Mesenteric fat pad (tissue), 1 donor: ENCODE data around the gene CCDC183. TPM values are rescaled to one million over a fixed set of nuclear protein-coding genes. Genes with fewer than 3 reads are reported as not detected.
"Not testable (repeated sequence)": the region's sequence is repeated elsewhere in the genome, so short reads cannot be mapped to it uniquely, and the experiment has no call there.

Experiments
- DNase-seq: peaks from one replicate; pipeline ENCODE4 v3.0.0-alpha.2; 2020; ENCODE audit warnings: low spot score
- total RNA-seq: library from RNA; stranded (reverse); fragmentation: NEBNext Ultra II Directional; extraction: Animal tissue kit (Norgen Biotek cat#: 25700); gene quantifications from one replicate; pipeline ENCODE4 v1.2.1, GENCODE V29; 2021
- donor health status: DM: yes; HTN: yes; CAD: no.

Gene CCDC183
- total RNA-seq, 1 donor from 2014 or later: 0.71 TPM

DNA sequence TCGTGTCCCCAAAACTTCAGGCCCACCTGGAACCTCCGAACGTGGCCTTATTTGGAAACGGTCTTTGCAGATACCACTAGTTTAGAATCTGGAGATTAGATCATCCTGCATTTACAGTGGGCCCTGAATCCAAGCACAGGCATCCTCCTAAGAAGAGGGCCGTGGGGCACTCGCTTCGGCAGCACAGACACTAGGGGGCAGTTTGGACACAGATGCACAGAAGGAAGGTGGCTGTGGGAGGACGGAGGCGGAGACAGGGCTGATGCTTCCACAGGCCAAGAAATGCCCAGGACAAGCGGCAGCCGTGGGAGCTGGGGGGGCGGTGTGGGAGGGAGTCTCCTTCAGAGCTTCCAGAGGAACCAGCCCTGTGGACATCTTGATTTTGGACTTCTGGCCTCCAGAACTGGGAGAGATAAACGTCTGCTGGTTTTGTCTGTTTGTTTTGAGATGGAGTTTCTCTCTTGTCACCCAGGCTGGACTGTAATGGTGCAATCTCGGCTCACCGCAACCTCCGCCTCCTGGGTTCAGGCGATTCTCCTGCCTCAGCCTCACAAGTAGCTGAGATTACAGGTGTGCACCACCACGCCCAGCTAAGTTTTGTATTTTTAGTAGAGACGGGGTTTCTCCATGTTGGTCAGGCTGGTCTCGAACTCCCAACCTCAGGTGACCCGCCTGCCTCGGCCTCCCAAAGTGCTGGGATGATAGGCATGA lies 35.1 kb upstream of the CCDC183 start:
- DNase-seq: not testable (repeated sequence)

DNA sequence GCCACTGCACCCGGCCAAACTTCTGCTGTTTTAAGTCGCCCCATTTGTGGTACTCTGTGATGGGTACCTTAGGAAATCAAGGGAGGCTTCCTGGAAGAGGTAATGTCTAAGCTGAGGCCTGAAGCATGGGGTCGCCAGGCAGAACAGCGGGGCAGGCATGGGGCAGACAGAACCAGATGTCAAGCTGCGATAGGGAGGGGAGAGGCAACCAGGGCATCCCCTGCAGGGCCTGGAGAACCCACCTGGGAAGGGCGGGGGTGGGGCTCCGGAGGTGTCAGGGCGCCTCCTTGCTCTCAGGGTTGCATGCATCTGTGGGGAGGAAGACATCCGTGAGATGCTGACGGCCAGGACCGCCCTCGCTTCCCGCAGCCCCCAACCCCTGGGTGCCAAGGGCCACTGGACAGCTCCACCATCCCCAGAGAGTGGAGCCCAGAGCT lies 34.6 kb upstream of the CCDC183 start:
- no peak for DNase-seq

DNA sequence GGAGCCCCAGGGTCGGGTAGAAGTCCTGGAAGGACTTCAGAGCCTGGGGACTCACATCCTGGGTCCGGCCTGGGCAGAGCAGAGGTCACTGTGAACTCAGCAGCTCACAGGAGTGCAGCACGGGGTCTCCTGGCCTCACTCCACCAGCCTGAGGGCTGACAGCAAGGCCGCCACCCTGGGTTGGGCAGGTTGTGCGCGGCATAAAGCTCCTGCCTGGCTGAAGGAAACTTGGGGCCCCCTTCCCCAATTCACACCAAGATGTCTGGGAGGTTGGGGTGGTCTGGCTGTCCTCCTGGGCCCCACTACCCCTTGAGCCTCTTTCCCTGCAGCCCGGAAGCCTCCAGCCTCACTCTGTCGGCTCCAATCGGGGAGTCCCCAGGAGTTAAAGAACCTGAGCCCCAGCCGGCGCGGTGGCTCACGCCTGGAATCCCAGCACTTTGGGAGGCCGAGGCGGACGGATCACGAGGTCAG lies 33.9 kb upstream of the CCDC183 start:
- no peak for DNase-seq

DNA sequence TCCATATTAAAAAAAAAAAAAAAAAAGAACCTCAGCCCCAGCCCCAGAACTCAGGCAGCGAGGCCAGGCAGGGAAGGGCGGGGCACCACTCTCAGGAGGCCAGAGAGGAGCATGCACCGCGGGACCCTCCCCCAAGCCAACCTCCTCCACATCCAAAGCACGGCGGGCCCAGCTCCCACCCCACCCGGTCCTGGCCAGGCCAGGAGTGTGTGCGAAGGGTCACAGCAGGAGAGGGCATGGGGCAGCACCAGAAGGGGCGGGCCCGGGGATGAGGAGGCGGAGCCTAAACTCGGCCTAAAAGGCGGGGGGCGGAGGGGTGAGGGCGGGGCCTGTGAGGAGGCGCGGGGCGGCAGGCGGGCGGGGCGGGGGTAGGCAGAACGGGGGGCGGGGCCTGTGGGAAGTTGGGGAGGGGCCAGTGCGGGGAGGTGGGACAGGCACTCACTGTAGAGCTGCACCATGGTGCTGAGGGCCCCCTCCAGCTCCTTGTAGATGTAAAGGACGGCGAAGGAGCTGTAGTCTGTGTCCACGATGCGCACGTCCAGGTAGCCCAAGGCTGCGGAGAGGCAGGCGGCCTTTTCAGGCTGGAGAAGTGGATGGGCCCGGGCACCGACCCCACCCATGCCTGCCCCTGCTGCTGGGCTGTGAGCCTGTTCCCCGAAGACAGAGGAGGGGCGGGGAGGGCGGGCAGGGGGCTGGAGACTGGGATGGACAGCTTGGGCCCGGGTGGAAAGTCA lies 33.1 kb upstream of the CCDC183 start:
- no peak for DNase-seq

DNA sequence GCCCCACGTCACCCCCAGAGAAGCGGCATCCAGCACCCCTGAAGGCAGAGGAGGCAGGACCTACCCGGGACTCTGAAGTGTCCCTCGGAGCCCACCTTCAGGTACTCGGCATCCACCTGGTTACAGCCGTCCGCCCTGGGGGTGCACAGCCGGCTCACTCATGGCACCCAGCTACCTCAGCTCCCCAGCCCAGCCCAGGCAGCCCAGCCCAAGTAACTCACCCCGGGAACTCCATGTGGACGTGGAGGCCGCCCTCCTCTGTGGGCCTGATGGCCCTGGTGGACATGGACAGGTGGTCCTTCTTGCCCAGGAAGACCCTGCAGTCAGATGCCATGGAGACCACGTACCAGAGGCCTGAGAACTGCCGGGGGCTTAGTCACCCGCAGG lies 32.5 kb upstream of the CCDC183 start:
- DNase-seq: no peak

DNA sequence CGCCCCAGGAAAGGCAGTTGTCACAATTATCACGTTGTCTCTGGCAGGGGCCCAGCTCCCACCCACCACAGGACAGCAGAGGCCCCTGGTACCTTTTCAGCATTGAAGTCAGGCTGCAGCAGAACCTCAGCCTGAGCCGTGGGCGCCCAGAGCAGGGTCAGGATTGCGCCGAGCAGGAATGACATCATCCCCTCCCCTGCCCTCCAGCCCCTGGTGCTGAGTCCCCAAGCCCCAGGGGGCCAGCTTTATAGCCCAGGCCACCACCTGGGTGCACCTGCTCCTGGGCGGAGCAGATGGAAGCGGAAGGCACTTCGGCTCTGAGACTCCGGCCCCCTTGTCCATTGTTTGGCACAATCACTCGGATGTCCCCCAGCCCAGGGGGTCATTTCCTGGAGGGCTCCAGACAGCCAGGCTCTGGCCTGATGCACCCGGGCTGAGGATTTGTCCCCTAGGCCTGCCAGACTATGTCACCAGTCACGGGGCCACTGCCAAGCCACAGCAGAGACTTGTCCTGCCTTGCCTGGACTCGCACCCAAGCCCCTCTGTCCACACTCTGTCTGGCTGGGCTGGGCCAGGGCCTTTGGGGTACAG lies 31.7 kb upstream of the CCDC183 start, which contains the start of gene LCN15:
Gene LCN15, minus strand, starts transcription at position 218 of the 591 bp plus-strand sequence. Its CDS starts 30 bp downstream, at position 188.
- no peak for DNase-seq

DNA sequence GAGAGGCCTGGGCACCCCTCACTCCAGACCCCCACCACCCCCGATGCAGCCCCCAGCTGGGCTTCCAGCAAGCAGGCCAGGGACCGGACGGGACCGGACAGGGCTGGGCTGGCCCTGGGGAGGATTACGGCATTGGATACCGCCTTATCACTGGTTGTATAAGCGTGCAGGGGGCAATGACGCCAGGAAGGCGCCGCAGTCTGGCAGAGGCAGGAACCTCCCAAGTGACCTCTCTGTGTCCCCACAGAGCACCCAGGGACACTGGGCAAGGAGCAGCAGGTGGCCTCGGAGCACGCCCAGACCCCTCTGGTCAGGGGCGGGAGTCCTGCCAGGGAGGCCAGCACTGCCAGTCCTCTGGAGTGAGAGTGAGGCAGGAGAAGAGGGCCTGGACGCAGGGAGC lies 31.1 kb upstream of the CCDC183 start:
- DNase-seq: no peak

DNA sequence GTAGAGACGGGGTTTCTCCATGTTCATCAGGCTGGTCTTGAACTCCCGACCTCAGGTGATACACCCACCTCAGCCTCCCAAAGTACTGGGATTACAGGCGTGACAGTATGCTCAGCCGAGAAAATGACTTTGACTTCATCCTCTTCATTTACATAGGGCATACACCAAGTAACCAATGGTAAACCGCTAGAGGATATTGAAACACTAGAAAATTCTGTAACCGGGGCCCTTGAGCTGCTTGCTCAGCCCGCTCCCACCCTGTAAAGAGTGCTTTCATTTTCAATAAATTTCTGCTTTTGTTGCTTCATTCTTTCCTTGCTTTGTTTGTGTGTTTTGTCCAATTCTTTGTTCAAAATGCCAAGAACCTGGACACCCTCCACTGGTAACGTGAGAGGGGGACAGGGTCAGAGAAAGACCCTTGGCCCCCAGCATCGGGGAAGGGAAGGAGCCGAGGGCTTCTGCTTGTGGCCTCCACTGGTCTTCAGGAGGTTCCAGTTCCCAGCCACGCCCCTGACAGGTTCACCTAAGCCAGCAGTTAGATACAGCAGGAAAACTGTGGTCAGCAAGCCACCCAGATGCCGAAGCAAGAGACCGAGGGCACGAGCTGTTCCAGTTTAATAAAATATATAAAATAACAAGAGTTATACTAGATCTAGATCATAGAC lies 30.3 kb upstream of the CCDC183 start:
- DNase-seq: peak; percentile 67

DNA sequence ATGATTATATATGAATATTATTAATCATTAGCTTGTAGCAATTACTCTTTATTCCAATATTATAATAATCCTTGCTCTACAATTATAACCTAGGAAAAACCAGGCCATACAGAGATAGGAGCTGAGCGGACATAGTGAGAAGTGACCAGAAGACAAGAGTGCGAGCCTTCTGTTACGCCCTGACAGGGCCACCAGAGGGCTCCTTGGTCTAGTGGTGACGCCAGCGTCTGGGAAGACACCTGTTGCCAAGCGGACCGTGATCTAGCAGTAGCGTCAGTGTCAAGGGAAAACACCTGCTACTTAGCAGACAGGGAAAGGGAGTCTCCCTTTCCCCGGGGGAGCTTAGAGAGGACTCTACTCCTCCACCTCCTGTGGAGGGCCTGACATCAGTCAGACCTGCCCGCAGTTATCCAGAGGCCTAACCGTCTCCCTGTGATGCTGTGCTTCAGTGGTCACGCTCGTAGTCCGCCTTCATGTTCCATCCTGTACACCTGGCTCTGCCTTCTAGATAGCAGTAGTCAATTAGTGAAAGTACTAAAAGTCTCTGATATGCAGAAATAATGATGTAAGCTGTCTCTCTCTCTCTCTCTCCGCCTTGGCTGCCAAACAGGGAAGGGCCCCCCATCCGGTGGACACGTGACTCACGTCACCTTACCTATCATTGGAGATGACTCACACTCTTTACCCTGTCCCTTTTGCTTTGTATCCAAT lies 29.6 kb upstream of the CCDC183 start:
- DNase-seq: peak; percentile 67

DNA sequence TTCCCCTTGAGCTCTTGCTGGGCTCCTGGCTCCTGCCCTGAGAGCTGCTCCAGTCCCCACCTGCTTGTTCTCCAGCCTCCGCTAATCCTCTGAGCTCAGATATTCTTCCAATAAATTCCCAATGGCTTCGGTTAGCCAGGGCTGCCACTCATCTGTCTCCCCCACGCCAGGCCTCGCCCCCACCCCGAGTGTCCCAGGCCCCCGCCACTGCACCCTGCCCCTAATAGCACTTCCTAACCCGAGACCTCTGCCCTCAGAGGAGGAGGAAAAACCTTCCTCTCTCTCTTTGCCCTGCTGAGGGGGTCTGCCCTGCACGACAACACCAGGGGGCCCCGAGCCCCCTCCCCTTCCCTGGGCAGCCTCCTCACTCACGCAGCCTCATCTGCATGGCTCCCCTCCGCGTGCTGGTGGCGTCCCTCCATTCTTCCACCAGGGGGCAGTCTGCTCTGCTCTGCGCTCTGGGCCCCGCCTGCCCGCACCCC lies 26.4 kb upstream of the CCDC183 start:
- no peak for DNase-seq

DNA sequence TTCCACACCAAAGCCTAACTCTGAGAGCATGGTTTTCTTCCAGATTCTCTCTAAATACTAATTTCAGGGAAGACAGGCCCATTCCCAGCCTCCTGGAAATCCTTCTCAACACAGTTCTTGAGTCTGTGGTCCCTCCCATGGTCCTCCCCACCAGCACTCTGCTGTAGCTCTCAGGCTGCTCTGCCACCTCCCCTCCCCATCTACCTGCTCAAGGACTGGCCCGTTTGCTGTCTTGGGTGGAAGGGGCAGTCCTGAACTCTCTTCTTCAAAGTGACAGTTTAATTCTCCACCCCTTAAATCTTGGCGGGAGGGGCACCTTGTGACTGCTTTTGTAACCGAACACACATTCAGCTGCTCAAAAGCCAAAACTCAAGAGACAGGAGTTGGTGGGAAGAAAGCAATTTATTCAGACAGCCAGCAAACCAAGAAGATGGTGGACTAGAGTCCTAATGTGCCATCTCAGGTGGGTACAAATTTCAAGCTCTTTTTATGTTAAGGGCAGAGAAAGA lies 24.2 kb upstream of the CCDC183 start:
- no peak for DNase-seq

DNA sequence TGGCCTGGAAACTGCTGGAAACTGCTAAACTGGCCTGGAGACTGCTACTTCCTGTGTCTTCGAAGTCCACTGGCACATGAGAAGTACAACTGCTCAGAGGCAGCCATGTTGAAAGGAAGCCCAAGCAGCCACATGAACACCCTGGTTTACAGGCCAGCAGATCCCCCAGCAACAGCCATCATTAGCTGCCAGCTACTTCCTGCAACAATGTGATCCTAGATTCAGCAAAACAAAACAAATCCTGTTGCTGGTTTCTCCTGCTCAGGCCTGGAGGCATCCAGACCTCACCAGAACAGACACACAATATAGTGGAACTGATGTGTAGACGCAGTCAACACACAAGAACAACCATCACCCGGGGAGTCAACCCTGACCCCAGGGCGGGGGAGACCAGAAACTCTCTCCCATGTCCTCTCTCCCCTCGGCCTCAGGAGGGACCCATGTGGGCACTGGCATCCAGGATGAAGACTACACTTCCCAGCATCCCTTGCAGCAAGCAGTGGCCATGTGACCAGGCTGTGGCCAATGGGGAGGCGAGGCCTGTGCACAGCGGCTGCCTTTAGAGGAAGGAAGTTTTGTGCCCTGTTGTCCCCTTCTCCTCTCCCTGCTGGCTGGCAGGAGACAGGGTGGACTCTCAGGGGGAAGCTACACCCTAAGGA lies 22.6 kb upstream of the CCDC183 start:
- no peak for DNase-seq

DNA sequence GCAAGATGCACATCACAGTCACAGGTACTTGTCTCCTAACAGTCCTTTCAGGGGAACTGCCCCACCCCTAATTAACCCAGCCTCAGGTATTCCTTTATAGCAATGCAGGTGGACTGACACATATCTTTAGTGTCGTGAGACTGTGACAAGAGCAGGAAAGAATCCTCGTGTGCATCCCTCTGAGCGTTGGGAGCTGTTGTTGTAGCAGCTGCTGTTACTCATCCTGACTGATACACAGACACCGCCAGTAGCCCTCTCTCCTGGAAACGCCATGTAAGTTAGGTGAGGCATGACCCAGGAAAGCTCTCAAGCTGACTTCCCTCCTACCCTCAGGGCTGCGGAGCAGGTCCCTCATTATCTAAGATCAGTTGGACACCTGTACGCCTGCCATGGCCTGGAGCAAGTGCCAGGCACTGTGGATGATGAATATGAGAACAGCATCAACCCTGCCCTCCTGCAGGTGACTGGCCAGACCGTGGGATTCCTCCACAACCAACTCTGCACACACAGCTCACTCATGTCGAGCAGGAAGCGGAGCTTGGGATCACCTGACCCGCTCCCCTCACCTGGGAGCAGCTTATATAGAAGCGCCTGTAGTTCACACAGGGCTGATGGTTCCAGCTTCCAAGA lies 21.6 kb upstream of the CCDC183 start:
- no peak for DNase-seq

DNA sequence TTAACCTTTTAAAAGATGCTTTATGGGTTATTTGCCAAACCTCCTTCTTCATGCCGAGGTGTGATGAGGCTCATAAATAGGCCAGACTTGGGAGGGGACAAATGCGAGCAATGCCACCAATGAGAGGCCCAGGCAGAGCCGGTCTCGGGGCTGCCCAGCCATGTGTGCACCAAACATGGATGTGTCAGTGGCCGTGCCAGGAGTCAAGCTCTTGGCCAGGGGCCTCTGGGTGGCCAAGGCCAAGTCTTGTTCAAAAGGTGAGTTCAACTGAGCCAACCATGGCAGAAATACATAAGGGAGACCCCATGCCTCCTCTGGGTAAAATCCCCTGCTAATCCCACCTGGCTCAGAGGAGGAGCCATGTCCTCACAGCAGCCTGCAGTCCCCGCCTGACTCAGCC lies 20.9 kb upstream of the CCDC183 start:
- no peak for DNase-seq

DNA sequence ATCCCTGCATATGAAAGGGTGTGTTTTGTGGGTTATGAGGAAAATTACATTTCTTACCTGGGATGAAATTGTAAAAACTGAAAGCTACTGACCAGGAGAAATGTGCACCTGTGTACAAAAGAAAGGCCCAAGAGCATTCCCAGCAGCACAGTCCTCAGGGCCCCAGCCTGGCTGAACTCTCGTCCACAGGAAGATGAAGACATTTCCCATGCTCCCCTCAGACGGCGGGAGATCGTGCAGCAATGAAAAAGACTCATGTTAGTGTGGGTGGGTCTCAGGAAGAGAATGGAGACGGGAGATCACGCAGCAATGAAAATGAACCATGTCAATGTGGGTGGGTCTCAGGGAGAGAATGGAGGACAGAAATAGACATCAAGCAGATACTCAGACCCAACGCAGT lies 19.2 kb upstream of the CCDC183 start:
- no peak for DNase-seq

DNA sequence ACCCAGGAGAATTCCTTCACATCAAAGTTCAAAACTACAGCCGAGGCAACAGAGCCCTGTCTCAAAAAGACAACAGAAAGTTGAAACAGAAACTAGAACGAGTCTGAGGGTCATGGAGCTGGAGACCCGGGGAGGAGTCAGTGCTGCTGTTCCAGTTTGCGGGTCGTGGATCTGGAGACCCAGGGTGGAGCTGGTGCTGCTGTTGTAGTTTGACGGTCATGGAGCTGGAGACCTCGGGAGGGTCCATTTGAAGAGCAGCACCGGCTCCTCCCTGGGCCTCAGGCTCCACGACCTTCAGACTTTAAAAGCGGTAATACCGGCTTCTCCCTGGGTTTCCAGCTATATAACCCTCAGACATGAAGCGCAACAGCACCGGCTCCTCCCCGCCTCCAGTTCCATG lies 18.8 kb upstream of the CCDC183 start:
- no peak for DNase-seq

DNA sequence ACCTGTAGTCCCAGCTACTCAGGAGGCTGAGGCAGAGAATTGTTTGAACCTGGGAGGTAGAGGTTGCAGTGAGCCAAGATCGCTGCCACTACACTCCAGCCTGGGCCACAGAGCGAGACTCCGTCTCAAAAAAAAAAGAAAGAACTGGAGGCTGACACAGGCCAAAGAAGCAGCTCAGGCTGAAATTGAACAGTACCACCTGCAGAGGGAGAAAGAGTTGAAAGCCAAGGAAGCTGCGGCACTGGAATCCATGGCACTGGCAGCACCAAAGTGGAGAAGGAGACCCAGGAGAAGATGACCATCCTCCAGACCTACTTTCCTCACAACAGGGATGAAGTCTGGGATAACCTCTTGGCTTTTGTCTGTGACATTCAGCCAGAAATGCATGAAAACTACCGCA lies 16.3 kb upstream of the CCDC183 start:
- DNase-seq: no peak

DNA sequence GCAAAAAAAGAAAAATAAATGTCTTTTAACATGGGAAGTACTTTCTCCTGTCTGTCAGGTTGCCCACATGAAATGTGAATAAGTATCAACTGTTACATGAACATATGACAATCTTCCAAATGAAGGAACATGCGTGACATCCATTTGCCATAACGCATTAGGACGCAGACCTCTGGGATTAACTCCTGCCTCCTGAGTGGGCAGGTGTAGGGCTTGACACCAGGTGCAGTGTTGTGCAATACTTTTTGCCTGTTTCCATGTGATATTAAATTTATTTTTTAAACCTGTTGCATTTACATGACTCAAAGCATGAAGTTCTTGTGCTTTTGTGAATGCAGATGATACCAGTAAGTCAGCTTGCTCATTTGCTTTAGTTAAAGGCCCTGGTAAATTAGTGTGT lies 13.7 kb upstream of the CCDC183 start:
- DNase-seq: no peak

DNA sequence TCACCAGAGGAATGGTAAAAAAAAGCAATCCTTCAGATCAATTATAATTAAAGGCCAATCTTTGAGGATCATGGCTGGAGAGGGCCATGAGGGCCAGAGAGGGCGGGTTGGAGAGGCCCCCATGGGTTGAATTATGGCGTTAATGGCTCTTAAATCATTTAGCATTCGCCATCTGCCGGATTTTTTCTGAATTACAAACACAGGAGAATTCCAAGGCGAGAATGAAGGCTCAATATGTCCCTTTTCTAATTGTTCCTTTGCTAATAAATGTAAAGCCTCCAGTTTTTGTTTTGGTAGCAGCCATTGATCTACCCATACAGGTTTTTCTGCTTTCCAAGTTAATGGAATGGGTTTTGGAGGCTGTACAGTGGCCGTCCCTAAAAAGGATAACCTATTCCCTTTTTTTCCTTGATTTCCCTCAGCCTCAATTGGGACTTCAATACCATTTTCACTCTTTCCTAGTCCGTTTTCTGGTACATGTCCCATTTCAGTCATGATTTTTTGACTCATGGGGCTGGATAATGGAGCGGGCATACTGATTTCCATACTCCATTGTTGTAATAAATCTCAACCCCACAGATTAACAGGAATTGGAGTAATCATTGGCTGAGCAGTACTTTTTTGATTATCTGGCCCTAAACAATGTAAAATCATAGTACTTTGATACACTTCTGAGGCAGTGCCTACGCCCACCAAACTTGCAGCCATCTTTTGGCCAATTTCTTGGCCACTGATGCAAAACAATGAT lies 11.7 kb upstream of the CCDC183 start:
- no peak for DNase-seq
